AG09319 (cell line): Measurements from ENCODE around the gene STOML1.

ENCODE experiments used
- DNase-seq: peaks from one replicate; pipeline ENCODE4 v3.0.0-alpha.2; 2010; ENCODE audit warnings: low read depth; ENCODE audit errors: extremely low read depth
- CTCF ChIP-seq: IDR thresholded peaks from 2 replicates; pipeline ENCODE4 v1.5.1; 2011; ENCODE audit warnings: low read depth, mild to moderate bottlenecking, inconsistent platforms, low read length, moderate library complexity

Gene STOML1

GRCh38 chr15:73989001-73989798 is 2.9 kb downstream of the STOML1 start:
- no peak for TF ChIP-seq CTCF

GRCh38 chr15:73988445-73988969 is 3.6 kb downstream of the STOML1 start:
- TF ChIP-seq CTCF: no peak
- DNase-seq: no peak

More at GRCh38 chr15:73989001-73989798, 2.9 kb downstream of the STOML1 start:
- no peak for DNase-seq

- TF ChIP-seq CTCF: no peak
- DNase-seq: no peak
Measured at GRCh38 chr15:73987681-73988444, 4.2 kb downstream of the STOML1 start.

- no peak for DNase-seq
- no peak for TF ChIP-seq CTCF
Measured at GRCh38 chr15:73987250-73987649, 4.8 kb downstream of the STOML1 start.

GRCh38 chr15:73986776-73987056 is 5.4 kb downstream of the STOML1 start:
- no peak for TF ChIP-seq CTCF
- DNase-seq: no peak

- TF ChIP-seq CTCF: no peak
- DNase-seq: no peak
Measured at GRCh38 chr15:73986055-73986775, 5.9 kb downstream of the STOML1 start.
